GF-D8 (cell line): ENCODE results near the gene KCNG2.

Experiments
- DNase-seq: peaks from one replicate; lab custom pipeline; 2025; lab: John Stamatoyannopoulos, UW

The KCNG2 gene

GRCh38 chr18:79799619-79800370 is 2.1 kb downstream of the KCNG2 start:
- DNase-seq = no peak

- DNase-seq = no peak
Observed at GRCh38 chr18:79800371-79801180, 2.8 kb downstream of the KCNG2 start.

- DNase-seq = no peak
Observed at GRCh38 chr18:79801217-79801616, 3.5 kb downstream of the KCNG2 start.

GRCh38 chr18:79801641-79802040 is 3.9 kb downstream of the KCNG2 start:
- DNase-seq = no peak

- DNase-seq = no peak
Observed at GRCh38 chr18:79802298-79802697, 4.6 kb downstream of the KCNG2 start.

- DNase-seq = no peak
Observed at GRCh38 chr18:79803611-79804051, 5.9 kb downstream of the KCNG2 start.

GRCh38 chr18:79804130-79804787 is 6.5 kb downstream of the KCNG2 start:
- DNase-seq = no peak

GRCh38 chr18:79805211-79805887 is 7.6 kb downstream of the KCNG2 start:
- DNase-seq = no peak

- DNase-seq = no peak
Observed at GRCh38 chr18:79805926-79806487, 8.3 kb downstream of the KCNG2 start.

GRCh38 chr18:79806976-79807841 is 9.5 kb downstream of the KCNG2 start:
- no peak for DNase-seq

GRCh38 chr18:79809482-79810192 is 11.9 kb downstream of the KCNG2 start:
- no peak for DNase-seq

- no peak for DNase-seq
Observed at GRCh38 chr18:79812052-79812451, 14.3 kb downstream of the KCNG2 start.

- no peak for DNase-seq
Observed at GRCh38 chr18:79814373-79814772, 16.6 kb downstream of the KCNG2 start.

GRCh38 chr18:79815657-79816056 is 17.9 kb downstream of the KCNG2 start:
- no peak for DNase-seq

GRCh38 chr18:79816092-79816491 is 18.4 kb downstream of the KCNG2 start:
- DNase-seq = no peak

- DNase-seq = no peak
Observed at GRCh38 chr18:79816981-79817606, 19.4 kb downstream of the KCNG2 start.

GRCh38 chr18:79817607-79817998 is 19.9 kb downstream of the KCNG2 start:
- no peak for DNase-seq

- no peak for DNase-seq
Observed at GRCh38 chr18:79818036-79818435, 20.3 kb downstream of the KCNG2 start.

GRCh38 chr18:79818631-79819030 is 20.9 kb downstream of the KCNG2 start:
- DNase-seq = no peak
